Panc1 (cell line): Measurements from ENCODE around the gene OR4D6.

Source experiments
- POLR2AphosphoS5 ChIP-seq: IDR thresholded peaks from 2 replicates; pipeline ENCODE4 v1.6.1; 2012; ENCODE audit warnings: mild to moderate bottlenecking, low read depth, low read length, moderate library complexity
- SIN3A ChIP-seq: IDR thresholded peaks from 2 replicates; pipeline ENCODE4 v1.6.1; 2012; ENCODE audit warnings: low read depth, mild to moderate bottlenecking, low read length, moderate library complexity, borderline replicate concordance; ENCODE audit not compliant: insufficient read depth
- TCF7L2 ChIP-seq: IDR thresholded peaks from 2 replicates; pipeline ENCODE4 v1.6.1; 2011; ENCODE audit warnings: mild to moderate bottlenecking, low read depth, low read length, inconsistent platforms
- TF ChIP-seq, protein P1 (sequence below): fragments of 450-650 bp; IDR thresholded peaks from 2 replicates; pipeline ENCODE4 v1.5.1; 2017; ENCODE audit warnings: mild to moderate bottlenecking
- TF ChIP-seq, protein P2 (sequence below), 2 experiments: IDR thresholded peaks; 2 replicates each; pipeline ENCODE4 v1.6.1; 2011 to 2012; ENCODE audit warnings: low read depth in 2 of 2, control low read depth in 1 of 2, low read length in 1 of 2, mild to moderate bottlenecking in 1 of 2, moderate library complexity in 1 of 2; ENCODE audit not compliant: insufficient read depth in 1 of 2

DNA sequence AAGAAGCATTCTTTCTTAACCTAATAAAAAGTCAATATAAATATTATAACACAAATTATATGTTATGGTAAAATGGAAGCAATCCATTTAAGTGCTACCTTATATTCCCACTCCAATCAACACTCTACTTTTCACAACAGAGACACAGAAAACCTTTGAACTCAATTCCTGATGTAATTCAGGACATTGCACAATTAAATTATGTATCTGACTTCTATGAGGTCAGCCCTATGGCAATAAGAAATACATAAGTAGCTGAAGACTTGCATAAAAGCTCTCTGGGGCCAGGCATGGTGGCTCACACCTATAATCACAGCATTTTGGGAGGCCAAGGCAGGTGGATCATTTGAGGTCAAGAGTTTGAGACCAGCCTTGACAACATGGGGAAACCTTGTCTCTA, 23.1 kb downstream of the OR4D6 start:
- TF ChIP-seq POLR2AphosphoS5 (no peak), SIN3A (no peak), TCF7L2 (no peak)
- TF ChIP-seq, protein P1, sequence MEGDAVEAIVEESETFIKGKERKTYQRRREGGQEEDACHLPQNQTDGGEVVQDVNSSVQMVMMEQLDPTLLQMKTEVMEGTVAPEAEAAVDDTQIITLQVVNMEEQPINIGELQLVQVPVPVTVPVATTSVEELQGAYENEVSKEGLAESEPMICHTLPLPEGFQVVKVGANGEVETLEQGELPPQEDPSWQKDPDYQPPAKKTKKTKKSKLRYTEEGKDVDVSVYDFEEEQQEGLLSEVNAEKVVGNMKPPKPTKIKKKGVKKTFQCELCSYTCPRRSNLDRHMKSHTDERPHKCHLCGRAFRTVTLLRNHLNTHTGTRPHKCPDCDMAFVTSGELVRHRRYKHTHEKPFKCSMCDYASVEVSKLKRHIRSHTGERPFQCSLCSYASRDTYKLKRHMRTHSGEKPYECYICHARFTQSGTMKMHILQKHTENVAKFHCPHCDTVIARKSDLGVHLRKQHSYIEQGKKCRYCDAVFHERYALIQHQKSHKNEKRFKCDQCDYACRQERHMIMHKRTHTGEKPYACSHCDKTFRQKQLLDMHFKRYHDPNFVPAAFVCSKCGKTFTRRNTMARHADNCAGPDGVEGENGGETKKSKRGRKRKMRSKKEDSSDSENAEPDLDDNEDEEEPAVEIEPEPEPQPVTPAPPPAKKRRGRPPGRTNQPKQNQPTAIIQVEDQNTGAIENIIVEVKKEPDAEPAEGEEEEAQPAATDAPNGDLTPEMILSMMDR: no peak
- TF ChIP-seq, protein P2, sequence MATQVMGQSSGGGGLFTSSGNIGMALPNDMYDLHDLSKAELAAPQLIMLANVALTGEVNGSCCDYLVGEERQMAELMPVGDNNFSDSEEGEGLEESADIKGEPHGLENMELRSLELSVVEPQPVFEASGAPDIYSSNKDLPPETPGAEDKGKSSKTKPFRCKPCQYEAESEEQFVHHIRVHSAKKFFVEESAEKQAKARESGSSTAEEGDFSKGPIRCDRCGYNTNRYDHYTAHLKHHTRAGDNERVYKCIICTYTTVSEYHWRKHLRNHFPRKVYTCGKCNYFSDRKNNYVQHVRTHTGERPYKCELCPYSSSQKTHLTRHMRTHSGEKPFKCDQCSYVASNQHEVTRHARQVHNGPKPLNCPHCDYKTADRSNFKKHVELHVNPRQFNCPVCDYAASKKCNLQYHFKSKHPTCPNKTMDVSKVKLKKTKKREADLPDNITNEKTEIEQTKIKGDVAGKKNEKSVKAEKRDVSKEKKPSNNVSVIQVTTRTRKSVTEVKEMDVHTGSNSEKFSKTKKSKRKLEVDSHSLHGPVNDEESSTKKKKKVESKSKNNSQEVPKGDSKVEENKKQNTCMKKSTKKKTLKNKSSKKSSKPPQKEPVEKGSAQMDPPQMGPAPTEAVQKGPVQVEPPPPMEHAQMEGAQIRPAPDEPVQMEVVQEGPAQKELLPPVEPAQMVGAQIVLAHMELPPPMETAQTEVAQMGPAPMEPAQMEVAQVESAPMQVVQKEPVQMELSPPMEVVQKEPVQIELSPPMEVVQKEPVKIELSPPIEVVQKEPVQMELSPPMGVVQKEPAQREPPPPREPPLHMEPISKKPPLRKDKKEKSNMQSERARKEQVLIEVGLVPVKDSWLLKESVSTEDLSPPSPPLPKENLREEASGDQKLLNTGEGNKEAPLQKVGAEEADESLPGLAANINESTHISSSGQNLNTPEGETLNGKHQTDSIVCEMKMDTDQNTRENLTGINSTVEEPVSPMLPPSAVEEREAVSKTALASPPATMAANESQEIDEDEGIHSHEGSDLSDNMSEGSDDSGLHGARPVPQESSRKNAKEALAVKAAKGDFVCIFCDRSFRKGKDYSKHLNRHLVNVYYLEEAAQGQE (IDR thresholded peaks at IDR 0.05; ENCODE audit: insufficient read depth in 1 of 2, low read depth in 2 of 2, low read length in 1 of 2): no peak
